SHP77 treated with DMSO at 0.1 percent for 48 hours (cell line): ENCODE data around the gene CRB3.

ENCODE experiments used
- DNase-seq: peaks from one replicate; lab custom pipeline; 2025; lab: John Stamatoyannopoulos, UW

Gene CRB3

GRCh38 chr19:6433165-6433564, 30.9 kb upstream of the CRB3 start:
- DNase-seq: no peak

- no peak for DNase-seq
Measured at GRCh38 chr19:6433663-6434062, 30.4 kb upstream of the CRB3 start, which contains the start of gene SLC25A41. SLC25A41 (minus strand) TSS chr19:6433763; CDS start chr19:6433693, 70 bp downstream.

- DNase-seq: no peak
Measured at GRCh38 chr19:6439743-6440142, 24.3 kb upstream of the CRB3 start.

GRCh38 chr19:6440905-6441304, 23.2 kb upstream of the CRB3 start:
- DNase-seq: no peak

- no peak for DNase-seq
Measured at GRCh38 chr19:6442087-6442688, 21.9 kb upstream of the CRB3 start.

GRCh38 chr19:6443986-6444385, 20.1 kb upstream of the CRB3 start:
- no peak for DNase-seq

- DNase-seq: no peak
Measured at GRCh38 chr19:6446452-6446851, 17.6 kb upstream of the CRB3 start.

- DNase-seq: no peak
Measured at GRCh38 chr19:6448045-6448444, 16.0 kb upstream of the CRB3 start.

GRCh38 chr19:6450166-6450565, 13.9 kb upstream of the CRB3 start:
- DNase-seq: no peak

GRCh38 chr19:6451583-6452222, 12.4 kb upstream of the CRB3 start:
- DNase-seq: no peak

- no peak for DNase-seq
Measured at GRCh38 chr19:6452223-6452614, 11.9 kb upstream of the CRB3 start.

- DNase-seq: no peak
Measured at GRCh38 chr19:6452899-6453298, 11.2 kb upstream of the CRB3 start.

- DNase-seq: no peak
Measured at GRCh38 chr19:6453951-6454565, 10.0 kb upstream of the CRB3 start.

GRCh38 chr19:6455924-6456323, 8.1 kb upstream of the CRB3 start:
- DNase-seq: no peak

- no peak for DNase-seq
Measured at GRCh38 chr19:6457958-6458694, 5.9 kb upstream of the CRB3 start.

- DNase-seq: no peak
Measured at GRCh38 chr19:6458695-6459261, 5.3 kb upstream of the CRB3 start.

- DNase-seq: no peak
Measured at GRCh38 chr19:6459262-6460098, 4.6 kb upstream of the CRB3 start, which contains the start of gene SLC25A23. SLC25A23 (minus strand) TSS chr19:6459792; CDS start chr19:6459628, 164 bp downstream.

GRCh38 chr19:6460099-6460884, 3.8 kb upstream of the CRB3 start:
- DNase-seq: peak; percentile 89

- DNase-seq: no peak
Measured at GRCh38 chr19:6465006-6465405, 935 bp downstream of the CRB3 start.

- DNase-seq: no peak
Measured at GRCh38 chr19:6465663-6466062, 1.6 kb downstream of the CRB3 start.
